HEK293T (cell line): ENCODE measurements around the gene RFFL.

Source experiments
- ELF4 ChIP-seq: fragments of 450-650 bp; IDR thresholded peaks from 2 replicates; pipeline ENCODE4 v1.6.1; 2017; ENCODE audit warnings: antibody characterized with exemption
- FOXA1 ChIP-seq: fragments of 450-650 bp; IDR thresholded peaks from 2 replicates; pipeline ENCODE4 v1.6.1; 2016; ENCODE audit warnings: mild to moderate bottlenecking
- HDGF ChIP-seq: fragments of 450-650 bp; IDR thresholded peaks from 2 replicates; pipeline ENCODE4 v1.6.1; 2017; ENCODE audit warnings: antibody characterized with exemption, borderline replicate concordance
- SP1 ChIP-seq: fragments of 450-650 bp; IDR thresholded peaks from 2 replicates; pipeline ENCODE4 v1.6.1; 2017
- SUZ12 ChIP-seq: fragments of 450-650 bp; IDR thresholded peaks from 2 replicates; pipeline ENCODE4 v1.6.1; 2016; ENCODE audit warnings: mild to moderate bottlenecking
- TARDBP ChIP-seq: fragments of 450-650 bp; IDR thresholded peaks from 2 replicates; pipeline ENCODE4 v1.6.1; 2016

GRCh38 chr17:35048685-35049379 lies 14.7 kb downstream of the RFFL start:
- TF ChIP-seq FOXA1 (no peak), SUZ12 (no peak), ELF4 (no peak), SP1 (no peak), HDGF (no peak), TARDBP (no peak)
